Testis (tissue), 2 donors: ENCODE results near the gene SNX8.

ENCODE experiments used
- POLR2A ChIP-seq: fragments of 450-650 bp; IDR thresholded peaks from one replicate; pipeline ENCODE4 v1.6.1; 2017; ENCODE audit warnings: antibody characterized with exemption, mild to moderate bottlenecking, moderate library complexity
- TF ChIP-seq, protein P1 (sequence below), 3 experiments: fragments of 450-650 bp in 2 of 3; fragments of 200-600 bp in 1 of 3; sonication (generic) in 1 of 3; IDR thresholded peaks; one replicate each; pipeline ENCODE4 v1.5.1; 2016 to 2019; ENCODE audit warnings: antibody characterized with exemption in 3 of 3, mild to moderate bottlenecking in 2 of 3, moderate library complexity in 1 of 3

DNA sequence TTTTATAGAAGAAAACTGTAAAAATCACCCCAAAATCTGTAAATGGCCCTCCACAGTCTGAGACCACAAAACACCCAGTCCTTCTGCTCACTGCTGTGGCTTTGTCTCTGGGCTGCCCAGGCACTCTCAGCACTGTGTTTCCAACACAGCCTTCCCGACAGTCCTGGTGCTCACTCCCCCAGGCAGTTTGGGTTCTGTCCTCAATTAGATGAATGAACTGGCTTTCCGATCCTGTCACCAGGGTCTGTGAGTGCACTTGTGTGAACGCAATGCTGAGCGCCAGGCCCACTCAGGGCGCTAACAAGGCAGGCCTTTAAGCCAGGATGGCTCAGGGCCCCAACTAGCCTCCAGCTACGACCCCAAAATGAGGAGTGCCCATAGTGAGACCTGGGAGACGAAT, 84.8 kb downstream of the SNX8 start:
- TF ChIP-seq, protein P1, sequence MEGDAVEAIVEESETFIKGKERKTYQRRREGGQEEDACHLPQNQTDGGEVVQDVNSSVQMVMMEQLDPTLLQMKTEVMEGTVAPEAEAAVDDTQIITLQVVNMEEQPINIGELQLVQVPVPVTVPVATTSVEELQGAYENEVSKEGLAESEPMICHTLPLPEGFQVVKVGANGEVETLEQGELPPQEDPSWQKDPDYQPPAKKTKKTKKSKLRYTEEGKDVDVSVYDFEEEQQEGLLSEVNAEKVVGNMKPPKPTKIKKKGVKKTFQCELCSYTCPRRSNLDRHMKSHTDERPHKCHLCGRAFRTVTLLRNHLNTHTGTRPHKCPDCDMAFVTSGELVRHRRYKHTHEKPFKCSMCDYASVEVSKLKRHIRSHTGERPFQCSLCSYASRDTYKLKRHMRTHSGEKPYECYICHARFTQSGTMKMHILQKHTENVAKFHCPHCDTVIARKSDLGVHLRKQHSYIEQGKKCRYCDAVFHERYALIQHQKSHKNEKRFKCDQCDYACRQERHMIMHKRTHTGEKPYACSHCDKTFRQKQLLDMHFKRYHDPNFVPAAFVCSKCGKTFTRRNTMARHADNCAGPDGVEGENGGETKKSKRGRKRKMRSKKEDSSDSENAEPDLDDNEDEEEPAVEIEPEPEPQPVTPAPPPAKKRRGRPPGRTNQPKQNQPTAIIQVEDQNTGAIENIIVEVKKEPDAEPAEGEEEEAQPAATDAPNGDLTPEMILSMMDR (IDR thresholded peaks at IDR 0.05): no peak
- TF ChIP-seq POLR2A: no peak
